CD8-positive, alpha-beta memory T cell (primary cell): ENCODE data around the gene TMEM131. TPM values are rescaled to one million over a fixed set of nuclear protein-coding genes. Genes with fewer than 3 reads are reported as not detected.
A peak's percentile ranks its signal among the peaks of the same experiment; 100 is the strongest.
"Not testable (repeated sequence)": the region's sequence is repeated elsewhere in the genome, so short reads cannot be mapped to it uniquely, and the experiment has no call there.

ENCODE experiments used
- CTCF ChIA-PET: fragments of 350-600 bp; sonication (Branson Sonifier 250); formaldehyde crosslinking; loops from one replicate; lab custom pipeline; 2021; ENCODE audit warnings: antibody characterized with exemption; lab: Charles Lee
- POLR2A ChIA-PET: fragments of 350-600 bp; sonication (Branson Sonifier 250); formaldehyde crosslinking; loops from one replicate; lab custom pipeline; 2021; ENCODE audit warnings: antibody characterized with exemption; lab: Charles Lee
- DNase-seq, 5 donors: peaks; one replicate each; pipeline versions ENCODE4 v3.0.0 to v3.0.0-alpha.2; 2020 to 2022; ENCODE audit warnings: mixed read lengths in 1 of 5
- H3K27ac ChIP-seq: one replicate; pipeline ENCODE4 v1.7.0; 2013; ENCODE audit warnings: low read depth, mild to moderate bottlenecking, low read length, moderate library complexity
- H3K27me3 ChIP-seq: 2 replicates; pipeline ENCODE4 v1.7.0; 2013; ENCODE audit warnings: low read length, mild to moderate bottlenecking; ENCODE audit not compliant: insufficient read depth, poor library complexity, severe bottlenecking
- H3K36me3 ChIP-seq: 2 replicates; pipeline ENCODE4 v1.7.0; 2013; ENCODE audit warnings: mild to moderate bottlenecking, low read length, moderate library complexity; ENCODE audit not compliant: insufficient read depth
- H3K4me1 ChIP-seq: 2 replicates; pipeline ENCODE4 v1.7.0; 2013; ENCODE audit warnings: mild to moderate bottlenecking, low read length, moderate library complexity; ENCODE audit not compliant: insufficient read depth
- H3K4me3 ChIP-seq: 2 replicates; pipeline ENCODE4 v1.7.0; 2013; ENCODE audit warnings: mild to moderate bottlenecking, low read length
- H3K9me3 ChIP-seq: 2 replicates; pipeline ENCODE4 v1.7.0; 2013; ENCODE audit warnings: mild to moderate bottlenecking, low read length
- H3K27ac Mint-ChIP-seq, 8 donors: one replicate each; pipeline ENCODE4 v1.8.0; 2020 to 2021; ENCODE audit warnings: mixed read lengths in 8 of 8, mild to moderate bottlenecking in 6 of 8, inconsistent platforms in 3 of 8, moderate library complexity in 3 of 8
- H3K27me3 Mint-ChIP-seq, 2 donors: one replicate each; pipeline ENCODE4 v1.8.0; 2020 to 2021; ENCODE audit warnings: mixed read lengths in 2 of 2, mild to moderate bottlenecking in 1 of 2, moderate library complexity in 1 of 2
- H3K36me3 Mint-ChIP-seq, 3 donors: one replicate each; pipeline ENCODE4 v1.8.0; 2020 to 2021; ENCODE audit warnings: mixed read lengths in 3 of 3, inconsistent platforms in 1 of 3, mild to moderate bottlenecking in 1 of 3
- H3K4me1 Mint-ChIP-seq, 3 donors: one replicate each; pipeline ENCODE4 v1.8.0; 2020 to 2021; ENCODE audit warnings: mixed read lengths in 3 of 3, inconsistent platforms in 1 of 3, mild to moderate bottlenecking in 1 of 3
- H3K4me3 Mint-ChIP-seq, 7 donors: one replicate each; pipeline ENCODE4 v1.8.0; 2020 to 2021; ENCODE audit warnings: mixed read lengths in 7 of 7, mild to moderate bottlenecking in 6 of 7, moderate library complexity in 4 of 7, inconsistent platforms in 2 of 7
- H3K9me3 Mint-ChIP-seq, 5 donors: one replicate each; pipeline ENCODE4 v1.8.0; 2020 to 2022; ENCODE audit warnings: mixed read lengths in 5 of 5, mild to moderate bottlenecking in 3 of 5, moderate library complexity in 2 of 5, inconsistent platforms in 1 of 5
- polyA plus RNA-seq: library from polyadenylated mRNA; unstranded; fragments of 300-500 nt; fragmentation: Illumina TruSeq; gene quantifications from one replicate; pipeline ENCODE4 v1.2.3, GENCODE V29; 2021
- total RNA-seq, 2 experiments: library from RNA; stranded (reverse); gene quantifications; one replicate each; pipeline ENCODE4 v1.2.3, GENCODE V29; 2021

The TMEM131 gene
- total and polyA plus RNA-seq, 3 experiments from 2014 or later = 14.4 to 35.4 (median 34.7) TPM

GRCh38 chr2:97966545-97967215 lies 29.1 kb downstream of the TMEM131 start:
- H3K27ac Mint-ChIP-seq = peak overlapping the region in 2 of 8 donors; percentile 40 to 44
- H3K36me3 ChIP-seq = no peaks in the 10 kb centered on the region
- ChIA-PET POLR2A (no interaction called here), CTCF (no interaction called here)
- H3K4me3 ChIP-seq = no peak overlapping the region
- no peaks in the 10 kb centered on the region for H3K27me3 ChIP-seq
- H3K27ac ChIP-seq = no peak overlapping the region
- H3K36me3 Mint-ChIP-seq = peaks cover 0 to 7% (median 3%) of the 10 kb centered on the region in 3 donors
- H3K9me3 Mint-ChIP-seq = no peaks in the 10 kb centered on the region
- H3K9me3 ChIP-seq = no peaks in the 10 kb centered on the region
- peak overlapping the region in 1 of 7 donors; percentile 15 for H3K4me3 Mint-ChIP-seq
- H3K4me1 Mint-ChIP-seq = peaks cover 70 to 92% (median 91%) of the 10 kb centered on the region in 3 donors
- no peak for DNase-seq
- no peaks in the 10 kb centered on the region for H3K27me3 Mint-ChIP-seq
- H3K4me1 ChIP-seq = peaks cover 31% of the 10 kb centered on the region

GRCh38 chr2:97965116-97965515 lies 30.6 kb downstream of the TMEM131 start:
- Histone ChIP-seq H3K4me3 (no peak overlapping the region), H3K36me3 (no peaks in the 10 kb centered on the region), H3K27me3 (no peaks in the 10 kb centered on the region), H3K4me1 (peaks cover 31% of the 10 kb centered on the region), H3K27ac (no peak overlapping the region), H3K9me3 (no peaks in the 10 kb centered on the region)
- H3K36me3 Mint-ChIP-seq = peaks cover 0 to 2% (median 0%) of the 10 kb centered on the region in 3 donors
- ChIA-PET POLR2A (no interaction called here), CTCF (no interaction called here)
- no peak for DNase-seq
- no peak overlapping the region for H3K4me3 Mint-ChIP-seq
- H3K27ac Mint-ChIP-seq = peak overlapping the region in 2 of 8 donors; percentile 9 to 72
- H3K27me3 Mint-ChIP-seq = no peaks in the 10 kb centered on the region
- peaks cover 69 to 95% (median 91%) of the 10 kb centered on the region in 3 donors for H3K4me1 Mint-ChIP-seq
- no peaks in the 10 kb centered on the region for H3K9me3 Mint-ChIP-seq

- H3K9me3 Mint-ChIP-seq = no peaks in the 10 kb centered on the region
- no peak overlapping the region for H3K4me3 Mint-ChIP-seq
- H3K36me3 Mint-ChIP-seq = no peaks in the 10 kb centered on the region
- H3K9me3 ChIP-seq = no peaks in the 10 kb centered on the region
- no peak overlapping the region for H3K4me3 ChIP-seq
- CTCF ChIA-PET = interaction anchor here (0.6 kb wide), 1 partner anchor 38 kb away, joined by 3 read pairs; no protein-coding TSS in a partner anchor
- H3K27ac Mint-ChIP-seq = no peak overlapping the region
- no peaks in the 10 kb centered on the region for H3K27me3 Mint-ChIP-seq
- H3K4me1 Mint-ChIP-seq = peaks cover 70 to 95% (median 91%) of the 10 kb centered on the region in 3 donors
- H3K27me3 ChIP-seq = no peaks in the 10 kb centered on the region
- H3K4me1 ChIP-seq = peaks cover 19% of the 10 kb centered on the region
- no peaks in the 10 kb centered on the region for H3K36me3 ChIP-seq
- no peak overlapping the region for H3K27ac ChIP-seq
- POLR2A ChIA-PET = no interaction called here
- DNase-seq = no peak
These were observed 31.9 kb downstream of the TMEM131 start for GRCh38 chr2:97963880-97964279.

GRCh38 chr2:97963079-97963406 lies 32.7 kb downstream of the TMEM131 start:
- H3K4me1 ChIP-seq = peaks cover 19% of the 10 kb centered on the region
- no peak overlapping the region for H3K4me3 ChIP-seq
- Mint-ChIP-seq H3K27ac (peak overlapping the region in 2 of 8 donors; percentile 5 to 35), H3K4me1 (peaks cover 71 to 95% (median 91%) of the 10 kb centered on the region in 3 donors), H3K4me3 (no peak overlapping the region), H3K27me3 (no peaks in the 10 kb centered on the region), H3K9me3 (no peaks in the 10 kb centered on the region), H3K36me3 (peaks cover 0 to 2% (median 0%) of the 10 kb centered on the region in 3 donors)
- H3K27me3 ChIP-seq = no peaks in the 10 kb centered on the region
- H3K9me3 ChIP-seq = no peaks in the 10 kb centered on the region
- ChIA-PET POLR2A (no interaction called here), CTCF (no interaction called here)
- no peak overlapping the region for H3K27ac ChIP-seq
- no peak for DNase-seq
- no peaks in the 10 kb centered on the region for H3K36me3 ChIP-seq

- no peaks in the 10 kb centered on the region for H3K27me3 Mint-ChIP-seq
- no peak overlapping the region for H3K27ac ChIP-seq
- H3K4me3 ChIP-seq = no peak overlapping the region
- no peaks in the 10 kb centered on the region for H3K9me3 ChIP-seq
- H3K4me3 Mint-ChIP-seq = no peak overlapping the region
- no peaks in the 10 kb centered on the region for H3K36me3 ChIP-seq
- H3K27ac Mint-ChIP-seq = no peak overlapping the region
- no peaks in the 10 kb centered on the region for H3K27me3 ChIP-seq
- peaks cover 0 to 2% (median 0%) of the 10 kb centered on the region in 3 donors for H3K36me3 Mint-ChIP-seq
- DNase-seq = no peak
- H3K4me1 ChIP-seq = peaks cover 9% of the 10 kb centered on the region
- H3K4me1 Mint-ChIP-seq = peaks cover 65 to 90% (median 85%) of the 10 kb centered on the region in 3 donors
- CTCF ChIA-PET = no interaction called here
- H3K9me3 Mint-ChIP-seq = no peaks in the 10 kb centered on the region
- POLR2A ChIA-PET = no interaction called here
These were observed 34.2 kb downstream of the TMEM131 start for GRCh38 chr2:97961534-97961933.

GRCh38 chr2:97958184-97958583 lies 37.6 kb downstream of the TMEM131 start:
- Mint-ChIP-seq H3K27ac (peak overlapping the region in 5 of 8 donors; percentile 14 to 41 (median 30)), H3K9me3 (no peaks in the 10 kb centered on the region), H3K4me3 (peak overlapping the region in 2 of 7 donors; percentile 30 to 62), H3K36me3 (peaks cover 0 to 2% (median 0%) of the 10 kb centered on the region in 3 donors), H3K27me3 (no peaks in the 10 kb centered on the region), H3K4me1 (peaks cover 68 to 90% (median 88%) of the 10 kb centered on the region in 3 donors)
- Histone ChIP-seq H3K36me3 (no peaks in the 10 kb centered on the region), H3K27me3 (no peaks in the 10 kb centered on the region), H3K4me1 (peaks cover 20% of the 10 kb centered on the region), H3K4me3 (no peak overlapping the region), H3K9me3 (no peaks in the 10 kb centered on the region), H3K27ac (no peak overlapping the region)
- no peak for DNase-seq
- POLR2A ChIA-PET = interaction anchor here (0.6 kb wide), 1 partner anchor 12 kb away, joined by 3 read pairs; no protein-coding TSS in a partner anchor
- CTCF ChIA-PET = no interaction called here

- no peak overlapping the region for H3K27ac ChIP-seq
- ChIA-PET POLR2A (interaction anchor here (0.6 kb wide), 1 partner anchor 11 kb away, joined by 3 read pairs; no protein-coding TSS in a partner anchor), CTCF (no interaction called here)
- Mint-ChIP-seq H3K36me3 (peaks cover 0 to 2% (median 0%) of the 10 kb centered on the region in 3 donors), H3K4me1 (peaks cover 65 to 90% (median 88%) of the 10 kb centered on the region in 3 donors), H3K27ac (peak overlapping the region in 5 of 8 donors; percentile 14 to 73 (median 30)), H3K9me3 (no peaks in the 10 kb centered on the region), H3K4me3 (peak overlapping the region in 3 of 7 donors; percentile 1 to 62 (median 30)), H3K27me3 (no peaks in the 10 kb centered on the region)
- H3K4me1 ChIP-seq = peaks cover 21% of the 10 kb centered on the region
- DNase-seq = no peak
- no peaks in the 10 kb centered on the region for H3K9me3 ChIP-seq
- no peaks in the 10 kb centered on the region for H3K27me3 ChIP-seq
- H3K4me3 ChIP-seq = no peak overlapping the region
- no peaks in the 10 kb centered on the region for H3K36me3 ChIP-seq
These were observed 38.1 kb downstream of the TMEM131 start for GRCh38 chr2:97957432-97958183.

- H3K36me3 Mint-ChIP-seq, POLR2A ChIA-PET, H3K27ac ChIP-seq, H3K27me3 ChIP-seq, DNase-seq, H3K36me3 ChIP-seq, CTCF ChIA-PET, H3K27me3 Mint-ChIP-seq, H3K9me3 ChIP-seq, H3K9me3 Mint-ChIP-seq, H3K4me3 ChIP-seq: not testable (repeated sequence)
- Mint-ChIP-seq H3K4me3 (peak overlapping the region in 1 of 7 donors; percentile 8), H3K27ac (peak overlapping the region in 1 of 8 donors; percentile 32), H3K4me1 (peaks cover 66 to 91% (median 88%) of the 10 kb centered on the region in 3 donors)
- peaks cover 21% of the 10 kb centered on the region for H3K4me1 ChIP-seq
These were observed 39.0 kb downstream of the TMEM131 start for GRCh38 chr2:97956753-97957152.
